Middle frontal gyrus (tissue), 1 donor: ENCODE data around the gene SRSF2.
"Not testable (repeated sequence)": the region's sequence is repeated elsewhere in the genome, so short reads cannot be mapped to it uniquely, and the experiment has no call there.

Experiments
- DNase-seq: peaks from one replicate; pipeline ENCODE4 v3.0.0-alpha.2; 2015; ENCODE audit warnings: low spot score; ENCODE audit errors: extremely low spot score

The SRSF2 gene

GRCh38 chr17:76738468-76738850 lies 1.3 kb upstream of the SRSF2 start:
- DNase-seq = no peak

GRCh38 chr17:76737676-76738467 lies 741 bp upstream of the SRSF2 start, which contains the start of gene MFSD11:
MFSD11 (plus strand) TSS chr17:76738119; CDS start chr17:76738353, 234 bp downstream.
- DNase-seq = peak; percentile 91

- DNase-seq = no peak
Measured at GRCh38 chr17:76736349-76737081, 616 bp downstream of the SRSF2 start.

GRCh38 chr17:76735586-76736348 lies 1.4 kb downstream of the SRSF2 start:
- DNase-seq = no peak

- DNase-seq = no peak
Measured at GRCh38 chr17:76735006-76735405, 2.1 kb downstream of the SRSF2 start.

GRCh38 chr17:76734080-76734840 lies 2.9 kb downstream of the SRSF2 start:
- DNase-seq = no peak

GRCh38 chr17:76733618-76733957 lies 3.5 kb downstream of the SRSF2 start:
- no peak for DNase-seq

GRCh38 chr17:76732734-76733617 lies 4.2 kb downstream of the SRSF2 start:
- DNase-seq = no peak

- DNase-seq = not testable (repeated sequence)
Measured at GRCh38 chr17:76731800-76732733, 5.1 kb downstream of the SRSF2 start.

GRCh38 chr17:76727745-76728456 lies 9.2 kb downstream of the SRSF2 start:
- DNase-seq = no peak

- no peak for DNase-seq
Measured at GRCh38 chr17:76726776-76727718, 10.1 kb downstream of the SRSF2 start, which contains the start of gene METTL23. METTL23 (plus strand) TSS chr17:76726839; CDS start chr17:76729711, 2,872 bp downstream.

GRCh38 chr17:76726231-76726775 lies 10.8 kb downstream of the SRSF2 start, which contains the start of gene JMJD6:
JMJD6 (minus strand) TSS chr17:76726606; CDS start chr17:76726475, 131 bp downstream.
- peak; percentile 90 for DNase-seq

- DNase-seq = no peak
Measured at GRCh38 chr17:76725580-76726230, 11.4 kb downstream of the SRSF2 start.

GRCh38 chr17:76723812-76724211 lies 13.3 kb downstream of the SRSF2 start:
- DNase-seq = no peak

GRCh38 chr17:76722977-76723376 lies 14.2 kb downstream of the SRSF2 start:
- not testable (repeated sequence) for DNase-seq

GRCh38 chr17:76722279-76722678 lies 14.9 kb downstream of the SRSF2 start:
- DNase-seq = no peak
